SK-N-SH treated with all-trans-retinoic acid at 6 μM for 48 hours (cell line): Measurements from ENCODE around the gene VSIG10L.

Experiments used
- ATAC-seq: fragments of 200-7000 bp; cut with Tn5 transposase; 3 replicates; pipeline ENCODE4 v1.9.1; 2020; ENCODE audit warnings: mild to moderate bottlenecking, moderate library complexity
- BACH2 ChIP-seq: fragments of 250-450 bp; sonication (Bioruptor Pico); IDR thresholded peaks from 2 replicates; pipeline ENCODE4 v1.9.0; 2021; ENCODE audit warnings: mild to moderate bottlenecking, borderline replicate concordance
- CREB5 ChIP-seq: fragments of 250-450 bp; sonication (Bioruptor Pico); IDR thresholded peaks from 2 replicates; pipeline ENCODE4 v1.5.1; 2020; ENCODE audit warnings: low read depth, mild to moderate bottlenecking, moderate library complexity
- CSRNP3 ChIP-seq: fragments of 250-450 bp; sonication (Bioruptor Pico); IDR thresholded peaks from 2 replicates; pipeline ENCODE4 v1.5.1; 2021; ENCODE audit warnings: mild to moderate bottlenecking, moderate library complexity
- ESRRG ChIP-seq: fragments of 250-450 bp; sonication (Bioruptor Pico); IDR thresholded peaks from 2 replicates; pipeline ENCODE4 v1.6.1; 2021; ENCODE audit warnings: mild to moderate bottlenecking
- GLIS3 ChIP-seq: fragments of 250-450 bp; sonication (Bioruptor Pico); IDR thresholded peaks from 2 replicates; pipeline ENCODE4 v1.5.0; 2020; ENCODE audit warnings: mild to moderate bottlenecking, moderate library complexity
- ISL1 ChIP-seq: fragments of 250-450 bp; sonication (Bioruptor Pico); IDR thresholded peaks from 2 replicates; pipeline ENCODE4 v2.1.2; 2022; ENCODE audit warnings: mild to moderate bottlenecking, moderate library complexity
- OSR1 ChIP-seq: fragments of 250-450 bp; sonication (Bioruptor Pico); IDR thresholded peaks from 2 replicates; pipeline ENCODE4 v1.8.0; 2022; ENCODE audit warnings: moderate library complexity, mild to moderate bottlenecking, inconsistent platforms
- POU6F1 ChIP-seq: fragments of 250-450 bp; sonication (Bioruptor Pico); IDR thresholded peaks from 2 replicates; pipeline ENCODE4 v1.8.0; 2021; ENCODE audit warnings: low read depth, mild to moderate bottlenecking, moderate library complexity, borderline replicate concordance
- PPARA ChIP-seq: fragments of 250-450 bp; sonication (Bioruptor Pico); IDR thresholded peaks from 2 replicates; pipeline ENCODE4 v1.5.0; 2020; ENCODE audit warnings: mild to moderate bottlenecking, borderline replicate concordance
- RARB ChIP-seq: fragments of 250-450 bp; sonication (Bioruptor Pico); IDR thresholded peaks from 2 replicates; pipeline ENCODE4 v1.8.0; 2021; ENCODE audit warnings: mild to moderate bottlenecking, moderate library complexity
- TCF4 ChIP-seq: fragments of 250-450 bp; sonication (Bioruptor Pico); IDR thresholded peaks from 2 replicates; pipeline ENCODE4 v1.8.0; 2021; ENCODE audit warnings: mild to moderate bottlenecking, moderate library complexity, borderline replicate concordance
- TOX ChIP-seq: fragments of 250-450 bp; sonication (Bioruptor Pico); IDR thresholded peaks from 2 replicates; pipeline ENCODE4 v1.8.0; 2021; ENCODE audit warnings: mild to moderate bottlenecking, moderate library complexity, borderline replicate concordance
- TSHZ2 ChIP-seq: fragments of 250-450 bp; sonication (Bioruptor Pico); IDR thresholded peaks from 2 replicates; pipeline ENCODE4 v1.5.0; 2020; ENCODE audit warnings: mild to moderate bottlenecking, moderate library complexity
- ZC3H10 ChIP-seq: fragments of 250-450 bp; sonication (Bioruptor Pico); IDR thresholded peaks from 2 replicates; pipeline ENCODE4 v1.5.1; 2021; ENCODE audit warnings: mild to moderate bottlenecking, moderate library complexity
- ZFP30 ChIP-seq: fragments of 450-650 bp; formaldehyde crosslinking; IDR thresholded peaks from 2 replicates; pipeline ENCODE4 v1.5.0; 2022; ENCODE audit warnings: mild to moderate bottlenecking, moderate library complexity
- ZNF565 ChIP-seq: fragments of 450-650 bp; formaldehyde crosslinking; conservative IDR thresholded peaks from 2 replicates; pipeline ENCODE4 v1.5.0; 2020; ENCODE audit warnings: low read depth, mild to moderate bottlenecking, moderate library complexity
- TF ChIP-seq, protein P1 (sequence below): fragments of 250-450 bp; sonication (Bioruptor Pico); IDR thresholded peaks from 2 replicates; pipeline ENCODE4 v1.8.0; 2020; ENCODE audit warnings: mild to moderate bottlenecking, moderate library complexity, borderline replicate concordance

VSIG10L gene

DNA sequence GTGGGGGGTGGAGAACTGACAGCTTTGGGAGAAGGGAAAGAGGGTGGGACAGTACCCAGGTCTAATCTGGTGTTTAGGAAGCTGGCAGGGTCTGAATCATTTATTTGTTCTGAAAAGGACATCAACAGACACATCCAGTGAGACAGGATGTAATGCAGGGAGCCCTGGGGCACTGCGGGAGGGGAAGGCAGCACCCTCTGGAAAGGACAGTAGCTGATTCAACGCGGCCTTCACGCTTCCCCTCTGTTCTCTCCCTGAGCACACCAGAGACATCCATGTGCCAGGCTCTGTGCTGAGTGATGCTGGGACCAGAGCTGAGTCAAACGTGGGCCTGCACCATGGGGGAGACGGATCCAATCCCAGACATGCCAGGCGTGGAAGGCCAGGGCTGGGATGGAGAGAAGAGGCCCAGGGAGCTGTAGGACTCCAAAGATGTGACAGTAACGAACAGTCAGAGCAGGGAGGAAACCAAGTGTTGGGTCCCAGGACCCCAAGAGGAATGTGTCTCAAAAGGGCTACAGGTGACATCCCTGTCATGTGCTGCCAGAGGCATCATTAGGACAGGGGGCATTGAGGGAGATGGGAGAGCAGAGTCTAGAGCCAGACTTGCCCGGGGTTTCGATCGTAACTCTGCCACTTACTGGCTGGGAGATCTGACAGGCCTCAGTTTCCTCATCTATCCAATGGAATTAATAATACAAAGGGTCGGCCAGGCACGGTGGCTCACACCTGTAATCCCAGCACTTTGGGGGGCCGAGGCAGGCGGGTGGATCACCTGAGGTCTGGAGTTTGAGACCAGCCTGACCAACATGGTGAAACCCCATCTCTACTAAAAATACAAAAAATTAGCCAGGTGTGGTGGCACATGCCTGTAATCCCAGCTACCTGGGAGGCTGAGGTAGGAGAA is 22.5 kb upstream of the VSIG10L start (continued):
- TF ChIP-seq TSHZ2 (CRISPR knock-in tag) = no peak
- no peak for TF ChIP-seq PPARA
- TF ChIP-seq CREB5 (CRISPR knock-in tag) = no peak
- TF ChIP-seq, protein P1, sequence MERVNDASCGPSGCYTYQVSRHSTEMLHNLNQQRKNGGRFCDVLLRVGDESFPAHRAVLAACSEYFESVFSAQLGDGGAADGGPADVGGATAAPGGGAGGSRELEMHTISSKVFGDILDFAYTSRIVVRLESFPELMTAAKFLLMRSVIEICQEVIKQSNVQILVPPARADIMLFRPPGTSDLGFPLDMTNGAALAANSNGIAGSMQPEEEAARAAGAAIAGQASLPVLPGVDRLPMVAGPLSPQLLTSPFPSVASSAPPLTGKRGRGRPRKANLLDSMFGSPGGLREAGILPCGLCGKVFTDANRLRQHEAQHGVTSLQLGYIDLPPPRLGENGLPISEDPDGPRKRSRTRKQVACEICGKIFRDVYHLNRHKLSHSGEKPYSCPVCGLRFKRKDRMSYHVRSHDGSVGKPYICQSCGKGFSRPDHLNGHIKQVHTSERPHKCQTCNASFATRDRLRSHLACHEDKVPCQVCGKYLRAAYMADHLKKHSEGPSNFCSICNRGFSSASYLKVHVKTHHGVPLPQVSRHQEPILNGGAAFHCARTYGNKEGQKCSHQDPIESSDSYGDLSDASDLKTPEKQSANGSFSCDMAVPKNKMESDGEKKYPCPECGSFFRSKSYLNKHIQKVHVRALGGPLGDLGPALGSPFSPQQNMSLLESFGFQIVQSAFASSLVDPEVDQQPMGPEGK (CRISPR knock-in tag) = no peak
- TF ChIP-seq TOX (CRISPR knock-in tag) = no peak
- TF ChIP-seq ZFP30 (CRISPR knock-in tag) = no peak
- no peak for TF ChIP-seq BACH2 (CRISPR knock-in tag)
- no peak for TF ChIP-seq TCF4 (CRISPR knock-in tag)
- no peak for TF ChIP-seq CSRNP3 (CRISPR knock-in tag)
- TF ChIP-seq ZC3H10 (CRISPR knock-in tag) = no peak

DNA sequence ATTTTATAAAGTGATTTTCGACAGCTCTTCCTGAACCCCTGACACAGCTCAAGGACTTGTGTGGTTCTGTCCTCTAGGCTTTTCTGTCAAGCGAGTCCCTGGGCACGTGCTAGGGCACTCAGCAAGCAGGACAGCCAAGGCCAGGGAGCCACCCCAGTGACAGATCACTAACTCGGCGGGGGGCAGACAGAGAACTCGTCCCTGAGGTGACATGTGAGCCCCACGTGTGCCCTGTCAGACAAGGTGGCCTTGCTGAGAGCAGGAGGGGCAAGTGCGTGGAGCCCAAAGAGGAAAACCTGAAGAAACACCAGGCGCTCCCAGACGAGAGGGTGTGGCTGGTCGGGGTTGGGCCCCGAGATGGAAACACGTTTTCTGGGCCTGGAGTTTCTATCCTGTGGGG is 19.3 kb upstream of the VSIG10L start:
- no peak for ATAC-seq
- TF ChIP-seq TSHZ2 (CRISPR knock-in tag) (no peak), ZNF565 (no peak), BACH2 (CRISPR knock-in tag) (no peak), CSRNP3 (CRISPR knock-in tag) (no peak), PPARA (no peak), ZC3H10 (CRISPR knock-in tag) (no peak), ISL1 (no peak), OSR1 (CRISPR knock-in tag) (no peak), RARB (CRISPR knock-in tag) (no peak), ESRRG (CRISPR knock-in tag) (no peak), POU6F1 (no peak), GLIS3 (CRISPR knock-in tag) (no peak), TCF4 (CRISPR knock-in tag) (no peak)
- TF ChIP-seq, protein P1 (CRISPR knock-in tag) = no peak
